ENCODE results near the gene PCDH7. TPM values are rescaled to one million over a fixed set of nuclear protein-coding genes. Genes with fewer than 3 reads are reported as not detected.

The PCDH7 gene
- total RNA-seq, 1 experiment from 2014 or later: 16.8 TPM

GRCh38 chr4:30671926-30672448 lies 48.2 kb upstream of the PCDH7 start:
- WGBS (ENCODE audit: extremely low coverage, insufficient read length, low lambda C conversion rate): no CpG with 5 or more reads among the region's 3 CpGs
- H3K9me3 ChIP-seq (ENCODE audit: control insufficient read depth, low read depth, low read length): no peaks in the 10 kb centered on the region

More at GRCh38 chr4:30671926-30672448, 48.2 kb upstream of the PCDH7 start:
- Mint-ChIP-seq H3K27me3 (ENCODE audit: low read depth) (no peaks in the 10 kb centered on the region), H3K4me1 (no peaks in the 10 kb centered on the region), H3K36me3 (ENCODE audit: insufficient read depth in 1 of 3, low read depth in 3 of 3) (peaks cover 0 to 5% (median 4%) of the 10 kb centered on the region in 3 experiments; a peak in 5 of 7 replicates), H3K4me3 (no peak overlapping the region), H3K27ac (no peak overlapping the region), H3K9me3 (peaks cover 6% of the 10 kb centered on the region in 2 experiments)
- Histone ChIP-seq H3K56ac (ENCODE audit: insufficient read length, low read depth, low read length) (no peak overlapping the region), H4K5ac (ENCODE audit: insufficient read length, low read depth, low read length) (no peak overlapping the region), H3K14ac (ENCODE audit: insufficient read depth, low read length) (no peak overlapping the region), H4K8ac (replicated peaks; ENCODE audit: insufficient read length, low read depth, low read length) (no peak overlapping the region), H3K9ac (ENCODE audit: extremely low read depth, insufficient read length, low read length) (no peak overlapping the region), H2BK15ac (ENCODE audit: low read depth, low read length) (no peak overlapping the region), H2BK12ac (ENCODE audit: insufficient read length, low read depth, low read length) (no peak overlapping the region), H2AFZ (ENCODE audit: low read length) (no peak overlapping the region), H3K4ac (ENCODE audit: low read depth, low read length) (no peak overlapping the region), H3K4me1 (ENCODE audit: insufficient read depth, low read length) (no peaks in the 10 kb centered on the region), H2BK120ac (ENCODE audit: low read depth, low read length, poor library complexity, severe bottlenecking) (no peak overlapping the region), H4K91ac (ENCODE audit: insufficient read length, low read depth, low read length) (no peak overlapping the region), H3K27ac (ENCODE audit: insufficient read length, low read depth, low read length) (no peak overlapping the region), H3K4me2 (ENCODE audit: insufficient read depth, insufficient read length, low read length) (no peak overlapping the region), H3K23ac (ENCODE audit: insufficient read length, low read depth, low read length) (no peak overlapping the region), H2BK20ac (ENCODE audit: low read depth, low read length, poor library complexity, severe bottlenecking) (no peak overlapping the region), H2AK5ac (ENCODE audit: insufficient read length, low read length) (no peak overlapping the region), H3T11ph (ENCODE audit: low read length) (no peak overlapping the region), H2BK5ac (ENCODE audit: insufficient read length, low read length) (no peak overlapping the region), H3K79me1 (ENCODE audit: insufficient read depth, low read depth, low read length, poor library complexity, severe bottlenecking) (no peaks in the 10 kb centered on the region), H3K27me3 (ENCODE audit: insufficient read depth, low read length) (no peaks in the 10 kb centered on the region), H3K23me2 (ENCODE audit: insufficient read length, low read depth, low read length, poor library complexity, severe bottlenecking) (no peaks in the 10 kb centered on the region), H4K20me1 (ENCODE audit: control insufficient read depth, insufficient read depth, insufficient read length) (no peaks in the 10 kb centered on the region), H3K18ac (ENCODE audit: insufficient read length, low read depth, low read length) (no peak overlapping the region), H3K79me2 (ENCODE audit: insufficient read depth, low read length) (no peaks in the 10 kb centered on the region)
- no peak for TF ChIP-seq CTCF (conservative IDR thresholded peaks at IDR 0.05)
- DNase-seq: no peak

Data from H9 (cell line).